GM23338 (cell line): ENCODE measurements around the gene CLEC12A.

ENCODE experiments used
- CREB1 ChIP-seq: fragments of 250-450 bp; sonication (Bioruptor Pico); IDR thresholded peaks from 2 replicates; pipeline ENCODE4 v1.5.0; 2020; ENCODE audit warnings: low read depth, mild to moderate bottlenecking, moderate library complexity
- EZH2phosphoT487 ChIP-seq: fragments of 200-600 bp; sonication (generic); IDR thresholded peaks from one replicate; pipeline ENCODE4 v1.8.1; 2018; ENCODE audit warnings: antibody characterized with exemption; ENCODE audit not compliant: unreplicated experiment
- TF ChIP-seq, protein P1 (sequence below), 2 experiments: fragments of 200-600 bp in 1 of 2; sonication (generic) in 1 of 2; conservative IDR thresholded peaks; 2 replicates each; pipeline versions ENCODE4 v1.5.1 to v1.6.1; 2016 to 2017; ENCODE audit warnings: antibody characterized with exemption in 2 of 2, low read depth in 2 of 2, mild to moderate bottlenecking in 2 of 2, moderate library complexity in 1 of 2

- TF ChIP-seq, protein P1, sequence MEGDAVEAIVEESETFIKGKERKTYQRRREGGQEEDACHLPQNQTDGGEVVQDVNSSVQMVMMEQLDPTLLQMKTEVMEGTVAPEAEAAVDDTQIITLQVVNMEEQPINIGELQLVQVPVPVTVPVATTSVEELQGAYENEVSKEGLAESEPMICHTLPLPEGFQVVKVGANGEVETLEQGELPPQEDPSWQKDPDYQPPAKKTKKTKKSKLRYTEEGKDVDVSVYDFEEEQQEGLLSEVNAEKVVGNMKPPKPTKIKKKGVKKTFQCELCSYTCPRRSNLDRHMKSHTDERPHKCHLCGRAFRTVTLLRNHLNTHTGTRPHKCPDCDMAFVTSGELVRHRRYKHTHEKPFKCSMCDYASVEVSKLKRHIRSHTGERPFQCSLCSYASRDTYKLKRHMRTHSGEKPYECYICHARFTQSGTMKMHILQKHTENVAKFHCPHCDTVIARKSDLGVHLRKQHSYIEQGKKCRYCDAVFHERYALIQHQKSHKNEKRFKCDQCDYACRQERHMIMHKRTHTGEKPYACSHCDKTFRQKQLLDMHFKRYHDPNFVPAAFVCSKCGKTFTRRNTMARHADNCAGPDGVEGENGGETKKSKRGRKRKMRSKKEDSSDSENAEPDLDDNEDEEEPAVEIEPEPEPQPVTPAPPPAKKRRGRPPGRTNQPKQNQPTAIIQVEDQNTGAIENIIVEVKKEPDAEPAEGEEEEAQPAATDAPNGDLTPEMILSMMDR (conservative IDR thresholded peaks at IDR 0.05; ENCODE audit: low read depth in 2 of 2): no peak
- TF ChIP-seq CREB1 (CRISPR knock-in tag) (no peak), EZH2phosphoT487 (no peak)
Observed at GRCh38 chr12:10027311-10027710, 56.1 kb downstream of the CLEC12A start.
